SW 1271 (cell line): Measurements from ENCODE around the gene UBE2I.

ENCODE experiments used
- DNase-seq, 2 experiments: peaks; one replicate each; lab custom pipeline; 2025; lab: John Stamatoyannopoulos, UW

The UBE2I gene

DNA sequence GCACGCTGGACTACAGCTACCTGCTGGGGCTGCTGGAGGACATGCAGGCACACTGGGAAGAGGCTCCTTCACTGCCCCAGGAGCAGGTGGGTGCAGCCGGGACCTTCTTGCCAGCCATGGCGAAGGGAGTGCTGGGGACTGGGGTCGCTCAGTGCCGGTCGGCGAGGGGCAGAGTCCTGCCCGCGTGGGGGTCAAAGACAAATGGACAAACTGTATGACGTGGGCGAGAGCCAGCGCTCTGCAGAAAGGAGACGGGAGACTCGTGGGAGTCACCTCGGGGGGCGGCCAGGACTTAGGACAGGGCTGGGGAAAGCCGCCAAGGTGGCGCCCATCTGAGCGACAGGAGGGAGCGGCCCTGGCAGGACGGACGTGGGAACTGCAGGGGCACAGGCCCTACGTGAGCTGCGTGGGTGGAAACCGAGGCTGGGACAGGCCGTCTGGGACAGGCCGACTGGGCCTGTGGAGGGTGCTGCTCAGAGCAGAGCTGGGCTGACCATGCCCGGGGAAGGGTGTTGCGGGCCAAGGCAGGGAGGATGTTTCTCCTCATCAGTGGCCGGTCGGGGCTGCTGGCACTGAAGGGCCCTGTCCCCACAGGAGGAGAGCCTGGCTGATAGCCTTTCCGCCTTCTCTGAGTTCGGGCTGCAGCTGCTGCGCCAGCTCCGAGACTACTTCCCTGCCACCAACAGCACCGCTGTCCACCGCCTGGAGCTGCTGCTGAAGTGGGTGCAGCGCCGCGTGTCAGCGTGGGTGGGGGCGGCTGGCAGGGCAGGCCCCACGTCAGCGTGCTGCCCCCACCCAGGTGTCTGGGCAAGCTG is 34.2 kb downstream of the UBE2I start:
- no peak for DNase-seq

- no peak for DNase-seq
Measured at GRCh38 chr16:1344499-1344898, 35.1 kb downstream of the UBE2I start.

DNA sequence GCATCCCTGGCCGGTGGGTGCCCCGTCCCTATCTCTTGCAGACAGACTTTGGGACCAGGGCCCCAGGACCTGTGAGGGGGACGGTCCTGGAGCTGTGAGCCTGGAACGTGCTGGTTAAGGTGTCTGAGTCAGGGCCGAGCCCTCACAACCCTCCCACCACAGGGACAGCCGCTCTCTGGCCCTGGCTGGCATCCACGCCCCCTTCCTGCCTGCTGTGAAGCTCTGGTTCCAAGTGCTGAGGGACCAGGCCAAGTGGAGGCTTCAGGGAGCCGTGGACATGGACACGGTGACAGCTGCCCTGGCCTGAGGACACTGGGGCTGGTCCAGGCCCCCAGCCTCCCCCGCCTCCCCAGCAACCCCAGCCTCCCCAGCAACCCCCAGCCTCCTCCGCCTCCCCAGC is 35.7 kb downstream of the UBE2I start:
- no peak for DNase-seq

DNA sequence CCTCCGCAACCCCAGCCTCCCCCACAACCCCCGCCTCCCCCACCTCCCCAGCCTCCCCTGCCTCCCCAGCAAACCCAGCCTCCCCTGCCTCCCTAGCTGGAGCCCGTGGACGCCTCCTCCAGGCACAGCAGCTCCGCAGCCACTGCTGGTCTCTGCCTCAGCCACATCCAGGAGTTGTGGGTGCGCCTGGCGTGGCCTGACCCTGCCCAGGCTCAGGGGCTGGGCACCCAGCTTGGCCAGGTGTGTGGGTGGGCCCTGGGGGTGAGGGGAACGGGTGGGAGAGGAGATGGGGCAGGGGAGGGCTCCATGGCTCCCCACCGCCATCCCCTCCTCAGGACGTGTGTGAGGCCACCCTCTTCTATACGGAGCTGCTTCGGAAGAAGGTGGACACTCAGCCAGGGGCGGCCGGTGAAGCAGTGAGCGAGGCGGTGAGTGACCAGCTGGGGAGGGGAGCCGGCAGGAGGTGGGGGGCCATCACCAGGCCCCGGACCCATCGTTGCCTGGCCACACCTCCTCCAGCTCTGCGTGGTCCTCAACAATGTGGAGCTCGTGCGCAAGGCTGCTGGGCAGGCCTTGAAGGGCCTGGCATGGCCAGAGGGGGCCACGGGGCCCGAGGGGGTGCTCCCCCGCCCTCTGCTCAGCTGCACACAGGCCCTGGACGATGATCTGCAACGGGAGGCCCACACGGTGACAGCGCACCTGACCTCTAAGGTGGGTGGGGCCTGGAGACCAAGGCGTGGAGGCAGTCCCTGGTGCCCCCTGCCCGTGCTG is 36.4 kb downstream of the UBE2I start:
- no peak for DNase-seq

DNA sequence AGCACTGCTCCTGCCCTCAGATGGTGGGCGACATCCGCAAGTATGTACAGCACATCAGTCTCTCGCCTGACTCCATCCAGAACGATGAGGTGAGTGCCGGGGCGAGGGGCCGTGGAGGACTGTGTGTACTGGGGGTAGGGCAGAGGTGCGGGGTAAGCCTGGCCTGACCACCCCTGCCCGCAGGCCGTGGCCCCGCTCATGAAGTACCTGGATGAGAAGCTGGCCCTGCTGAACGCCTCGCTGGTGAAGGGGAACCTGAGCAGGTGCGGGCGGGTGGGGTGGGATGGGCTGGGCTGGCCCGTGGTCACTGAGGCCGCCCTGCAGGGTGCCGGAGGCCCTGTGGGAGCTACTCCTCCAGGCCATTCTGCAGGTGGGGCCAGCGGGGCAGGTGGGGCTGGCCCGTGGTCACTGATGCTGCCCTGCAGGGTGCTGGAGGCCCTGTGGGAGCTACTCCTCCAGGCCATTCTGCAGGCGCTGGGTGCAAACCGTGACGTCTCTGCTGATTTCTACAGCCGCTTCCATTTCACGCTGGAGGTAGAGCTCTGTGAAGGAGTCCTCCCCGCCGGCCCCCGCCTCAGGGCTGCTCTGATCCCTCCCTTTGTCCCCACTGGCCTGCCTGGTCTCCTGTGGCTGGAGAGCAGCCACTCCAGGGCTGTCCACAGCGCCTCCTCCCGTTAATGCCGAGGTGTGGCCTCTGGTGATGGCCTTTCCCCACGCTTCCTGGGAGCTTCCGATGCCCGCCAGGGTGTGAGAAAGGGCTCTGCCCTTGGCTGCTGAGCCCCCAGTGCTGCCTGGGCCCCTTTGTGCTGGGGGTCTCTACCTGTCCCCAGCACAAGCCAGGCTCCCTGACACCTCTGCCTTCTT is 37.2 kb downstream of the UBE2I start:
- no peak for DNase-seq

- DNase-seq = no peak
Measured at GRCh38 chr16:1347286-1347855, 37.9 kb downstream of the UBE2I start.

DNA sequence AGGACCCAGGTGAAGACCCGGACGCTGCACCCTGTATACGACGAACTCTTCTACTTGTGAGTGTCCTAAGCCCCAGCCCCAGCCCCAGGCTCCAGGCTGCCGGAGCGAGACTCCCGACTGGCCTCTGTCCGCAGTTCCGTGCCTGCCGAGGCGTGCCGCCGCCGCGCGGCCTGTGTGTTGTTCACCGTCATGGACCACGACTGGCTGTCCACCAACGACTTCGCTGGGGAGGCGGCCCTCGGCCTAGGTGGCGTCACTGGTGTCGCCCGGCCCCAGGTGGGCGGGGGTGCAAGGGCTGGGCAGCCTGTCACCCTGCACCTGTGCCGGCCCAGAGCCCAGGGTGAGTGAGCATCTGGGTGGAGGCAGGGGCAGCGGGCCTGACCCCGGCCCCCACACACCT is 38.5 kb downstream of the UBE2I start:
- no peak for DNase-seq

DNA sequence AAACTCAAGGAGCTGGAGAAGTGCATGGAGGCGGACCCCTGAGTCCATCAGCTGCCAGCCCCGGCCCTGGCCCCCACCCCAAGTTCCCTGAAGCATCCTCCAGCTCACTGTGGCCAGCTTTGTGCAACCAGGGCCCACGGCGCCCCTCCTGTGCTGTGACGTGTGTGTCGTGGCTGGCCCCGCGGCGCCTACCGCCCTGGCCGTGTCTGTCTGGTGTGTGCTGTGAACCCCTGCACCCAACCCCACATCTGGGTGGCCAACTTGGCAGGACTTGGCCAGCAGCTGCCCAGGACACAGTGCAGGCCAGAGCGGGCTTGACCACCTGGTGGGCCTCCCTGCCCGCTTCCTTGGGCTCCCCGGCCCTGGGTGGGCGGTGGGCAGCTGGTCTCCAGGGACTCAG is 39.0 kb downstream of the UBE2I start:
- no peak for DNase-seq

DNA sequence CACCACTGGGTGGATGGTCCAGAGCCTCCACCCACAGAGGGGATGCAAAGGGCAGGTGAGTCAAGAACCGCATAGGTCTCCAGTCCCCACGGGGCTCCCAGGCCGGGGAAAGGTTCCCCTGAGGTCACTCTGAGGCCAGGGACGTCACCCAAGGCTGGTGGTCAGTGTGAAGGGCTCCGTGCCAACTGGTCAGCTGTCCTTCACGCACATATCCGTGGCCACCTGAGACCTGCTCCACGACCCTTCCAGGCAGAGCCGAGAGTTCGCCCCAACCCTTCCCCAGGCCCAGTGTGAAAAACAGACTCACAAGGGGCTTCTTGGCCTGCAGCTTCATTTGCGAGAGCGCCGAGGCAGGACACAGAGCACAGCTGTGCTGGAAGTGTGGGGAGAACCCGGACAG is 39.5 kb downstream of the UBE2I start:
- no peak for DNase-seq

- DNase-seq = no peak
Measured at GRCh38 chr16:1349351-1349750, 39.9 kb downstream of the UBE2I start.

GRCh38 chr16:1349951-1350350 is 40.5 kb downstream of the UBE2I start:
- no peak for DNase-seq

GRCh38 chr16:1350691-1351090 is 41.3 kb downstream of the UBE2I start:
- DNase-seq = no peak

DNA sequence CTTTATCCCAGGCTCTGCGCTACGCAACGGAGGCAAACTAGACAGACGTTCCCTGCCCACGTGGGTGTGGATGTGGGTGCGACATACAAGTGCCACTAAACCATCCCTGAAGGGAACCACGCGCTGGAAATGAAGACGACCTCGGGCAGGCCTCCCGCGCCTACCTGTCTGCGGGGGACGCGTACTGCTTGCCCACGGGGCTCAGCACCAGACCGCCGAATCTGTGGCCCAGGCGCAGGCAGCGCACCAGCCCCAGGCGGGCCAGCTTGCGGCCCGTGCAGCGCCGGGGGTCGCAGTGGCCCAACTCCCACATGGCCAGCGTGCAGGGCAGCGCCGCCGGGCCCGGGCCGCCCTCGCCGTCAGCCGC is 41.8 kb downstream of the UBE2I start:
- no peak for DNase-seq

DNA sequence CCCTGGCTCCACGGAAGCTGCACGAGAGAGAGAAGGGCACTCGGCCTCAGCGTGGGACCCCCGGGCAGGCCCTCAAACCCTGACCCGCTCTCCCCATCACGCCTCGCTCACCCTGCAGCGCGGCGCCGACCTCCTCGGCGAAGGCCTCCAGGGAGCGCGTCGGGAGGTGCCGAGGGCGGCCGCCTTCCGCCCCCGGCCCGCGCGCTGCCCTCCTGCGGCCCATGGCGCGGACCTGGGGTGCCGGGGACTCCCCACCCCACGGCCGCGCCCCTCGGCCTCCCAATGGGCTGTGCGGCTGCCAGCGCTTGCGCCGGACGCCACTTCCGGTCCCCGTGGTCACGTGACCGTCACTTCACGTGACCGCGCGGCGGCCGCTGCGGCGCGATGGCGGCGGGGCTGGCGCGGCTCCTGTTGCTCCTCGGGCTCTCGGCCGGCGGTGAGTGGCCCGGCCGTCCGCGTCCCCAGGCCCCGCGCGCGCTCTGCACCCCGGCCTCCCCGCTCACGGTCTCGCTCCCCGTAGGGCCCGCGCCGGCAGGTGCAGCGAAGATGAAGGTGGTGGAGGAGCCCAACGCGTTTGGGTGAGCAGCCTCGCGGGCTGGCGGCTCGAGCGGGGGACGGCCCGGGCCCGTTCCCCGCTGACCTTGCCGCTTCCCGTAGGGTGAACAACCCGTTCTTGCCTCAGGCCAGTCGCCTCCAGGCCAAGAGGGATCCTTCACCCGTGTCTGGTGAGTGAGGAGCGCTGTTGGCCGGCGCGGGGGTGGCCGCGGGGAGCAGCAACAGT is 42.3 kb downstream of the UBE2I start, which contains the start of the genes GNPTG and TSR3:
TSS of gene GNPTG (plus strand) at position 350 of the 781 bp plus-strand sequence. CDS start at position 385, 35 bp downstream.
TSS of gene TSR3 (minus strand) at position 297 of the 781 bp plus-strand sequence. CDS start at position 223, 74 bp downstream.
- DNase-seq = peak in 1 of 2 experiments; percentile 44

GRCh38 chr16:1354815-1355540 is 45.5 kb downstream of the UBE2I start:
- DNase-seq = no peak

DNA sequence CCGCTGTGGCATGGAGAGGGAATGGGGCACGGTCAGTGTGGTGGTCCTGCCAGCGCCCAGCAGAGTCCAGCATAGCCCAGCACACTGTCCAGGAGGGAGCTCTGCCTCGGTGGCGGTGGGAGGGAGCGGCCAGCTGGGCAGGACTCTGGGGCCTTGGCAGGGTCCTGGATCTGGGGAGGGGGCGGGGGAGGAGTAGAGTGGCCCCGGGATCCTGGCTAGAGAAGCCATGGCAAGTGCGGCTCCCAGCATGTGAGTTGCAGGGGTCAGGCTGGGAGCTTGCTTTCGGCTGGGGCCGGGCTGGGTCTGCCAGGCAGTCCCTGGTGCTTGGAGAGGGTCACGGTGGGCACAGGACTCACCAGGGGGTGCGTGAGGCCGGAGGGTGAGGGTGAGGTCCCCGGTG is 46.2 kb downstream of the UBE2I start:
- DNase-seq = no peak

GRCh38 chr16:1356061-1356900 is 46.8 kb downstream of the UBE2I start:
- no peak for DNase-seq

- DNase-seq = no peak
Measured at GRCh38 chr16:1357906-1358566, 48.6 kb downstream of the UBE2I start.
